ENCODE measurements around the gene CHMP6. TPM values are rescaled to one million over a fixed set of nuclear protein-coding genes. Genes with fewer than 3 reads are reported as not detected.

The CHMP6 gene
- total RNA-seq, 1 donor from 2014 or later, result 29.9 TPM

GRCh38 chr17:80960797-80961452, 30.7 kb upstream of the CHMP6 start:
- DNase-seq (no peak), ATAC-seq (no peak)
- Histone ChIP-seq H3K4me3 (no peak overlapping the region), H3K4me1 (peaks cover 16% of the 10 kb centered on the region), H3K27me3 (no peaks in the 10 kb centered on the region), H3K27ac (no peak overlapping the region), H3K9me3 (no peaks in the 10 kb centered on the region), H3K36me3 (peaks cover 7% of the 10 kb centered on the region)
- intact Hi-C loops (cut with DNase I), result no loop called here
- no peak for TF ChIP-seq CTCF (IDR thresholded peaks at IDR 0.05)

GRCh38 chr17:80961541-80962330, 29.9 kb upstream of the CHMP6 start:
- no peak overlapping the region for H3K27ac ChIP-seq
- peaks cover 16% of the 10 kb centered on the region for H3K4me1 ChIP-seq
- intact Hi-C loops (cut with DNase I), result no loop called here
- H3K4me3 ChIP-seq, result no peak overlapping the region
- no peaks in the 10 kb centered on the region for H3K27me3 ChIP-seq
- no peak for ATAC-seq
- no peak for DNase-seq
- TF ChIP-seq CTCF (IDR thresholded peaks at IDR 0.05), result no peak
- peaks cover 7% of the 10 kb centered on the region for H3K36me3 ChIP-seq
- no peaks in the 10 kb centered on the region for H3K9me3 ChIP-seq

DNA sequence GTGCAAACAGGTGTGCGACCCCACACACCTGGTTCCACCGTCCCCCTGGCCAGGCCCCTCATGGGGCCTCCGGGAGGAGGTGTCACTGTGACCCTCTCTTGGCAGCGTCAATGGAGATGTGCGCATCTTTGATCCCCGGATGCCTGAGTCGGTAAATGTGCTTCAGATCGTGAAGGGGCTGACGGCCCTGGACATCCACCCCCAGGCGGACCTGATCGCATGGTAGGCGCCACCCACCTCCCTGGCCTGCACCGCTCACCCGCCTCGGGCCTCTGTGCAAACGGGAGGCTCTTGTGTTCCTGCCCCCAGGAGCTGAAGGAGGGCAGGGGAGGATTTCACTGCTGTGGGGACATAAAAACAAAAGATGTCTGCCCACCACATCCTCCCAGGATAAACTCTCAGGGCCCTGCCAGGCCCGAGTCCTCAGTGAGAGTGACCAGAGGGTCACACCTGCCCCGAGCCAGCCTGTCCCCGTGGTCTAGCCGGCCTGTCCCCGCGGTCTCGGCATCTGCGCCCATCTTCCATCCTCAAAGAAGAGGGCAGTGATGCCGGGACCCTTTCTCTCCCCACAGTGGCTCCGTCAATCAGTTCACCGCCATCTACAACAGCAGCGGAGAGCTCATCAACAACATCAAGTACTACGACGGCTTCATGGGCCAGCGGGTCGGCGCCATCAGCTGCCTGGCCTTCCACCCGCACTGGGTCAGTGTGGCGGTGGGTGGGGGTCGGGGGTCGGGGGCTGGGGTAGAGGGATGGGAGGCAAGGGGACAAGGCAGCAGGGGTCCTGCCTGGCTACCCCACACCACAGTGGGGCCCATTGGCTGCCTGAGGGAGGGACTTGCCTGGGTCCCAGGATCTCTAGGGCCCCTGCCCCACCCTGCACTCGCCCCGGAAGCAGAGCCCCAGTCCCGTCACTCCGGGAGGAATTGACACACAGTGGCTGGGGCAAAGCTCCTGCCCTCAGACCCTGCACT, 29.0 kb upstream of the CHMP6 start:
- ATAC-seq (no peak), DNase-seq (no peak)
- Histone ChIP-seq H3K27me3 (no peaks in the 10 kb centered on the region), H3K4me1 (peaks cover 16% of the 10 kb centered on the region), H3K27ac (no peak overlapping the region), H3K9me3 (no peaks in the 10 kb centered on the region), H3K4me3 (no peak overlapping the region), H3K36me3 (peaks cover 7% of the 10 kb centered on the region)
- intact Hi-C loops (cut with DNase I), result no loop called here
- TF ChIP-seq CTCF (IDR thresholded peaks at IDR 0.05), result no peak

DNA sequence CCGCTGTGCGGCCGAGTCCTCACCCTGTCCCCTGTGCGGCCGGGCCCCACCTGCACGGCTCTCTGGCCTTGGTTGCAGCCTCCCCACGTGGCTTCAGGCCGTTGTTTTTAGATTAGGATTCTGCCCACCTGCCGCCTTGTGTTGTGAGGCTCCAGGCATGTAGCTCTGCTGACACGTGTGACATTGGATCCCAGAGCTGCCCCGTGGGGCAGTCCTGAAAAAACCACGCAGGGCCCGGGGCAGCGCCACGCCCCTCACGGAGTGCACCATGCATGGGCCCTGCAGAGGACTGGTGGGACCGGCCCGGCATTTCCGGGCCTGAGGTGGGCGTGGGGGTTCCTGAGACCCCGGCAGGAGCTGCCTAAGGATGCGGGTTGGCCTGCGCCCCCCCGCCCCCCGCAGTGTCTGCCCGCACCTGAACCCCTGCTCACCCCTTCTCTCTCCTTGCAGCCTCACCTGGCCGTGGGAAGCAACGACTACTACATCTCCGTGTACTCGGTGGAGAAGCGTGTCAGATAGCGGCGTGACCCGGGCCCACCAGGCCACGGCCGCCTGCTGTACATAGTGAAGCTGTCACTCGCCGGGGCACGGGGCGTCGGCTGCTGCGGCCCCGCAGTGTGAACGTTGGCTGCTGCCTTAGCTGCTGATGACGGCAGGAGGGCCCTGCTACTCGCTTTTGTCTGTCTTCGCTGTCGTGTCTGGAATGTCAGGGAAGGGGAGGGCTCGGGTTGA, 27.7 kb upstream of the CHMP6 start:
- H3K4me3 ChIP-seq, result no peak overlapping the region
- intact Hi-C loops (cut with DNase I), result no loop called here
- H3K27ac ChIP-seq, result no peak overlapping the region
- peaks cover 7% of the 10 kb centered on the region for H3K36me3 ChIP-seq
- DNase-seq, result no peak
- H3K4me1 ChIP-seq, result peaks cover 22% of the 10 kb centered on the region
- H3K27me3 ChIP-seq, result no peaks in the 10 kb centered on the region
- no peak for TF ChIP-seq CTCF (IDR thresholded peaks at IDR 0.05)
- no peak for ATAC-seq
- H3K9me3 ChIP-seq, result no peaks in the 10 kb centered on the region

GRCh38 chr17:80964544-80964856, 27.1 kb upstream of the CHMP6 start:
- TF ChIP-seq CTCF (IDR thresholded peaks at IDR 0.05), result no peak
- Histone ChIP-seq H3K4me1 (peaks cover 22% of the 10 kb centered on the region), H3K9me3 (no peaks in the 10 kb centered on the region), H3K27me3 (no peaks in the 10 kb centered on the region), H3K27ac (no peak overlapping the region), H3K4me3 (no peak overlapping the region), H3K36me3 (peaks cover 7% of the 10 kb centered on the region)
- intact Hi-C loops (cut with DNase I), result no loop called here
- ATAC-seq (no peak), DNase-seq (no peak)

All from upper lobe of right lung (tissue), 1 donor.